BLaER1 treated with 17β-estradiol and CSF1 and Interleukin-3, amounts not matched to agents 10 nM and 100 nM (cell line): Measurements from ENCODE around the gene EMSY.
A peak's percentile ranks its signal among the peaks of the same experiment; 100 is the strongest.

Experiments used
- H3K27ac ChIP-seq, 11 experiments: shearing (Covaris generic); formaldehyde crosslinking; 2 replicates each; pipeline ENCODE4 v1.8.1; 2022
- H3K27me3 ChIP-seq, 11 experiments: shearing (Covaris generic); formaldehyde crosslinking; 2 replicates each; pipeline ENCODE4 v1.8.1; 2022
- H3K36me3 ChIP-seq, 11 experiments: shearing (Covaris generic); formaldehyde crosslinking; 2 replicates each; pipeline ENCODE4 v1.8.1; 2022
- H3K4me1 ChIP-seq, 10 experiments: shearing (Covaris generic); formaldehyde crosslinking; 2 replicates each; pipeline ENCODE4 v1.8.1; 2022
- H3K4me2 ChIP-seq, 11 experiments: shearing (Covaris generic); formaldehyde crosslinking; 2 replicates each; pipeline ENCODE4 v1.8.1; 2022
- H3K4me3 ChIP-seq, 10 experiments: shearing (Covaris generic); formaldehyde crosslinking; 2 replicates each; pipeline ENCODE4 v1.8.1; 2022
- H3K9ac ChIP-seq, 11 experiments: shearing (Covaris generic); formaldehyde crosslinking; 2 replicates each; pipeline ENCODE4 v1.8.1; 2022
- H3K9me3 ChIP-seq, 11 experiments: shearing (Covaris generic); formaldehyde crosslinking; replicated peaks in 1 of 11; 2 replicates each; pipeline ENCODE4 v1.8.1; 2022
- H4K20me1 ChIP-seq, 11 experiments: shearing (Covaris generic); formaldehyde crosslinking; 2 replicates each; pipeline ENCODE4 v1.8.1; 2022
- Cebpa-rat ChIP-seq, 11 experiments: shearing (Covaris generic); IDR thresholded peaks; 2 replicates each; pipeline ENCODE4 v1.8.1; 2022

The EMSY gene

GRCh38 chr11:76524919-76525318 is 80.1 kb downstream of the EMSY start:
- H3K4me2 ChIP-seq = no peak overlapping the region
- H3K4me1 ChIP-seq = peaks cover 6 to 12% (median 10%) of the 10 kb centered on the region in 10 experiments; a peak in 19 of 20 replicates
- no peaks in the 10 kb centered on the region for H3K9me3 ChIP-seq
- H3K27ac ChIP-seq = no peak overlapping the region
- no peak for TF ChIP-seq Cebpa-rat (IDR thresholded peaks at IDR 0.05)
- H3K9ac ChIP-seq = no peak overlapping the region
- H4K20me1 ChIP-seq = no peaks in the 10 kb centered on the region; a peak in 1 of 22 replicates
- H3K36me3 ChIP-seq = peaks cover 48 to 92% (median 74%) of the 10 kb centered on the region in 11 experiments
- no peaks in the 10 kb centered on the region for H3K27me3 ChIP-seq
- no peak overlapping the region for H3K4me3 ChIP-seq

- no peak for TF ChIP-seq Cebpa-rat (IDR thresholded peaks at IDR 0.05)
- Histone ChIP-seq H3K9me3 (no peaks in the 10 kb centered on the region), H3K4me3 (no peak overlapping the region), H3K4me1 (peaks cover 6 to 12% (median 10%) of the 10 kb centered on the region in 10 experiments; a peak in 19 of 20 replicates), H3K9ac (no peak overlapping the region), H3K27ac (no peak overlapping the region), H3K36me3 (peaks cover 57 to 98% (median 81%) of the 10 kb centered on the region in 11 experiments), H3K27me3 (no peaks in the 10 kb centered on the region), H4K20me1 (no peaks in the 10 kb centered on the region; a peak in 1 of 22 replicates), H3K4me2 (no peak overlapping the region)
Measured at GRCh38 chr11:76526878-76527277, 82.1 kb downstream of the EMSY start.

GRCh38 chr11:76542436-76542835 is 97.6 kb downstream of the EMSY start:
- Histone ChIP-seq H4K20me1 (no peaks in the 10 kb centered on the region), H3K27me3 (no peaks in the 10 kb centered on the region), H3K9ac (no peak overlapping the region), H3K36me3 (peaks cover 74 to 98% (median 90%) of the 10 kb centered on the region in 11 experiments), H3K4me2 (no peak overlapping the region), H3K9me3 (no peaks in the 10 kb centered on the region), H3K4me3 (no peak overlapping the region), H3K4me1 (no peaks in the 10 kb centered on the region), H3K27ac (no peak overlapping the region)
- TF ChIP-seq Cebpa-rat (IDR thresholded peaks at IDR 0.05) = no peak

- Histone ChIP-seq H3K27ac (no peak overlapping the region), H3K4me2 (no peak overlapping the region), H4K20me1 (no peaks in the 10 kb centered on the region), H3K9ac (no peak overlapping the region), H3K36me3 (peaks cover 71 to 96% (median 87%) of the 10 kb centered on the region in 11 experiments), H3K4me1 (no peaks in the 10 kb centered on the region), H3K4me3 (no peak overlapping the region), H3K9me3 (no peaks in the 10 kb centered on the region), H3K27me3 (no peaks in the 10 kb centered on the region)
- TF ChIP-seq Cebpa-rat (IDR thresholded peaks at IDR 0.05) = no peak
Measured at GRCh38 chr11:76543006-76543703, 98.3 kb downstream of the EMSY start.

GRCh38 chr11:76550781-76551180 is 106.0 kb downstream of the EMSY start:
- no peaks in the 10 kb centered on the region for H3K27me3 ChIP-seq
- H4K20me1 ChIP-seq = no peaks in the 10 kb centered on the region; a peak in 1 of 22 replicates
- no peak overlapping the region for H3K9ac ChIP-seq
- no peak overlapping the region for H3K4me3 ChIP-seq
- peaks cover 20 to 50% (median 36%) of the 10 kb centered on the region in 11 experiments for H3K36me3 ChIP-seq
- no peak overlapping the region for H3K27ac ChIP-seq
- H3K4me2 ChIP-seq = no peak overlapping the region
- H3K4me1 ChIP-seq = peaks cover 0 to 11% (median 0%) of the 10 kb centered on the region in 10 experiments; a peak in 5 of 20 replicates
- H3K9me3 ChIP-seq = no peaks in the 10 kb centered on the region
- no peak for TF ChIP-seq Cebpa-rat (IDR thresholded peaks at IDR 0.05)

- H3K27me3 ChIP-seq = no peaks in the 10 kb centered on the region
- no peaks in the 10 kb centered on the region for H3K9me3 ChIP-seq
- no peak overlapping the region for H3K4me3 ChIP-seq
- H3K4me2 ChIP-seq = no peak overlapping the region
- TF ChIP-seq Cebpa-rat (IDR thresholded peaks at IDR 0.05) = no peak
- H3K4me1 ChIP-seq = peaks cover 0 to 11% (median 0%) of the 10 kb centered on the region in 10 experiments; a peak in 5 of 20 replicates
- no peak overlapping the region for H3K9ac ChIP-seq
- no peak overlapping the region for H3K27ac ChIP-seq
- no peaks in the 10 kb centered on the region; a peak in 1 of 22 replicates for H4K20me1 ChIP-seq
- H3K36me3 ChIP-seq = peaks cover 14 to 43% (median 30%) of the 10 kb centered on the region in 11 experiments; a peak in 21 of 22 replicates
Measured at GRCh38 chr11:76551400-76551799, 106.6 kb downstream of the EMSY start.

- H3K4me2 ChIP-seq = no peak overlapping the region
- no peak overlapping the region for H3K9ac ChIP-seq
- no peak for TF ChIP-seq Cebpa-rat (IDR thresholded peaks at IDR 0.05)
- H3K4me3 ChIP-seq = no peak overlapping the region
- peaks cover 0 to 11% (median 0%) of the 10 kb centered on the region in 10 experiments; a peak in 5 of 20 replicates for H3K4me1 ChIP-seq
- no peak overlapping the region for H3K27ac ChIP-seq
- peaks cover 7 to 28% (median 16%) of the 10 kb centered on the region in 11 experiments; a peak in 16 of 22 replicates for H3K36me3 ChIP-seq
- H3K9me3 ChIP-seq = no peaks in the 10 kb centered on the region
- no peaks in the 10 kb centered on the region for H3K27me3 ChIP-seq
- H4K20me1 ChIP-seq = no peaks in the 10 kb centered on the region; a peak in 1 of 22 replicates
Measured at GRCh38 chr11:76552987-76553386, 108.2 kb downstream of the EMSY start.

GRCh38 chr11:76553554-76554476 is 109.0 kb downstream of the EMSY start:
- H3K9ac ChIP-seq = no peak overlapping the region
- H4K20me1 ChIP-seq = no peaks in the 10 kb centered on the region; a peak in 1 of 22 replicates
- H3K9me3 ChIP-seq = no peaks in the 10 kb centered on the region
- peaks cover 0 to 16% (median under 1%) of the 10 kb centered on the region in 10 experiments; a peak in 9 of 20 replicates for H3K4me1 ChIP-seq
- peak overlapping the region in 2 of 11 experiments; percentile 11 to 21; a peak in 3 of 22 replicates for H3K4me2 ChIP-seq
- no peak overlapping the region for H3K4me3 ChIP-seq
- H3K36me3 ChIP-seq = peaks cover 7 to 20% (median 14%) of the 10 kb centered on the region in 11 experiments; a peak in 14 of 22 replicates
- no peaks in the 10 kb centered on the region for H3K27me3 ChIP-seq
- H3K27ac ChIP-seq = no peak overlapping the region
- TF ChIP-seq Cebpa-rat (IDR thresholded peaks at IDR 0.05) = no peak

- Histone ChIP-seq H3K9me3 (no peaks in the 10 kb centered on the region), H3K36me3 (peaks cover 0 to 11% (median 7%) of the 10 kb centered on the region in 11 experiments; a peak in 12 of 22 replicates), H3K4me2 (0 out of 22 replicates have a peak overlapping the region, but pooled peaks of 1 of the 11 experiments have one; percentile 11), H3K27ac (no peak overlapping the region), H3K27me3 (no peaks in the 10 kb centered on the region), H3K4me3 (no peak overlapping the region), H3K9ac (no peak overlapping the region), H4K20me1 (peaks cover 0 to 4% (median 0%) of the 10 kb centered on the region in 11 experiments; a peak in 1 of 22 replicates), H3K4me1 (peaks cover 7 to 26% (median 10%) of the 10 kb centered on the region in 10 experiments)
- no peak for TF ChIP-seq Cebpa-rat (IDR thresholded peaks at IDR 0.05)
Measured at GRCh38 chr11:76554767-76555166, 109.9 kb downstream of the EMSY start.
